ENCODE data around the gene PCDH19.

The PCDH19 gene

DNA sequence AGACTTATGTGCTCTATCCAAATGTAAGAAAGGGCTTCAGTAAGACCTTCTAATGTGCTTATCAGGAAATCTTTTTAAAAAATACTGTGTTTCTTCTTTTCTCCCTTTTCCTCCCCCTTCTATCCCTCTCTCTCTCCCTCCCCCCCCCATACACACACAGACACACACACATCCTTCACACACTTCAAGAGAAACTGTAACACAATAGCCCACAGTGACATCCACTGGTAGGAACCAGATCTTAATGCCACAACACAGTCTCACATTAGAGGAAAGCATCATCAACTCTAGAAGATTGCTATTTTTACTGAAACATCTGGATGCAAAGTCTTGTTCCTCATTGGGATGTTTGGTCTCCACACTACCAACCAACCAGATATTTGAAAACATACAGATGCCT is 4.6 kb downstream of the PCDH19 start:
- no peak for DNase-seq

DNA sequence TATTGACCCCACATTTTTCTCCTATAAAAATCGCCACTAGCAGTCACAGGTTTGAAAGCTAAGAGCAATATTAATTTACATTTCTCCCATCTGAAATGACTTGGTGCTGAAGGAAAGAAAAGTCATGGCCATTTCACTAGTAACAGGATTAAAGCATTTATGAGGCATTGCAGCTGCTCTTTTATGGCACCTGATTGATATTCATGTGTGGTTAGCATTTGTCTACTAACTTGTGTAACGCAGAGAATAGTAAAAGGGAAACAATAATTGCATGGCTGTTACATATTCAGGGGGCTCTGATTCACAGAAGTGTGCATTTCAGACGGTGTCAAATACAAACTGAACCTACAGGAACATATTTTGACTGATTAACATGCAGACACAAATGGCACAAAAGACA is 5.2 kb downstream of the PCDH19 start:
- no peak for DNase-seq

DNA sequence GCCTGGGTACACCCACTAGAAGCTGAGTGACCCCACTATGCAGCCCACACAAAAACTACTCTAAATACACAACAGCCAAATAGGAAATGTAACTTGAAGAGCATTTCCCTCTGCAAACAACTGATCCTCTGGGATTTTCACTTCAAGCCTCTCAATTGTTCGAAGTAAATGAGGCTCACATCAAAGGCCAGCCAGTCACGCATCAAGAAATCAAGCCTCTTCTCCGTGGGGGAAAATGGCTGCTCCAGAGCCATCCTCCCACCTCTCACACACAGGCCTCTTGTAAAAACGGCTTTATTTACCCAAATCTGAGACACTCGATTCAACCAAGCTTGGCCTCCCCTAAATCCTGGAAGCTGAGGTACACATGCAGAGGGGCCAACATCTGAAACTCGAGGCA is 14.3 kb downstream of the PCDH19 start:
- DNase-seq = no peak

DNA sequence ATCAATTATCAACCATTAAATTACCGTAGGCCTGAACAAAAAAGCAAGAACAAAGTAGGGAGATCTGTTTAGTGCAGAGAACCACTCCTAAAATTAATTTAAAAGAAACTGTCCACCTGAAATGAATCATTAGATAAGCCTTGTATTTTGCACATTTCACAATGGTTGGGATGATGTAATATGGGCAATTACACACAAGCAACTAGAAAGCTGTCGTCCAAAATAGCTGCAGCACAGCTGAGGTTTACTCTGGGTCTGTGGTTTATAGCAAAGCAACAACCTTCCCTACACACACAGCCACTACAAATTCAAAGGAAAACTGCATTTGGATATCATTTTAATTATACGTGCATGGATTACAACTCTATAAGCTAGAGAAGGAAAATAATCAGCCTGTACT is 28.5 kb downstream of the PCDH19 start:
- no peak for DNase-seq

DNA sequence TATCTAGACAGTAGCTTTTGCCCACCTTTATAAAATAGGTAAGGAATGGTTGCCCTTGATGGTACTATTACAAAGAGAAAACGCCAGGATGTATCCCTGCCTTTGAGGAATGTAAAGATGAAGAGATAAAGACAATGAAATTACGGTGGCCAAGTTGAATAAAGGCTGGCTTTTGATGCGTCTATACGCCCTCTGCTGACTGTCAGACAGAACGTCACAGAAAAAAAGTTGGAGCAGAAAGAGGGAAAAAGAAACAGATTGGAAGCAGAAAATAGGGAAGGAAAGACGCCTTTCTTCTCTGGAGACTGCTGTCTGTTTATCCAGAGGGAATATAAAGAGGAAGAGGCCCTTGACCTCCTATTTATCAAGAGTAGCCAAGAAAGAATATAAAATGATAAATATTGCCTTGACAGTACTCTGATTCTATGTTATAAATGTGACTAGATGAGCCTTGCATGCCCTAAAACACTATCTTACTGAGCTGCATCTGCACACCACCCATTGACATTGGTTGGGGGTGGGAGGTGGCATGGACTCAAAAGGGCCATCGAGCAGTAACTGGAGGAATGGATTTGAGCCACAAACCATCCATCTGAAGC is 30.6 kb downstream of the PCDH19 start:
- DNase-seq = no peak

DNA sequence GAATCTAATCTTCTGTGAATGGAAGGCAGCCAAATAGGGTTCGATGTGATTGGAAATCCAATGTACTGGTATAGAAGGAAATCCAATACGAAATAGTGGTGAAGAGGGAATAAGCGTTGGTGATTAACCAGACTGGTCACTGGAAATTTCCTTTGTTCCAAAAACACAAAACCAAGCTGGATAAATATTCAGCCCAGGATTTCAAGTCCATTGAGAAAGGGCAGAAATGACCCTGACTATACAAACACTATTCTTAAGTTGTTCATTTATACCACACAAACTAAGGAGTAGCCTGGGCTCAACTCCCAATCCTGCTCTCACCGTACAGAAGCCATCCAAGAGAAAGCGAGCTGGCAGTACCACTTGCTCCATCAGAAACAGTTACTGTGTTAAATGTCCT is 32.2 kb downstream of the PCDH19 start:
- no peak for DNase-seq

DNA sequence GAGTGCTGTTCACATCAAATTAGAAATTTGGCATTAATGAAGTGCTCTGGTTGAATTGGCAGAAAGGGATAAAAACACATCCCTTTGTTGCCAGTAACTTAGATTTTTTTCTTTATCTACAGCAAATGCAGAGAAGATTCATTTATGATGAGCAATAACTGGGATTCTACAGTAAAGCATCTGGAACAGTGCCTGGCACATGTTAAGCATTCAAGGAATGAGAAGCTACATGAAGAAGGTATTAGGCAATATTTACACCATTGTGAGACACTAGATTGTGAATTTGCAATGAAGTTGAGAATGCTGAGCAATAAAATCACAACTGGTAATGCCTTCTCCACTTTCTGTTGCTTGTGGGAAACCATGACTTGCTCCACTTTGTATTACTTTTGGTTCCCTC is 33.5 kb downstream of the PCDH19 start:
- no peak for DNase-seq

DNA sequence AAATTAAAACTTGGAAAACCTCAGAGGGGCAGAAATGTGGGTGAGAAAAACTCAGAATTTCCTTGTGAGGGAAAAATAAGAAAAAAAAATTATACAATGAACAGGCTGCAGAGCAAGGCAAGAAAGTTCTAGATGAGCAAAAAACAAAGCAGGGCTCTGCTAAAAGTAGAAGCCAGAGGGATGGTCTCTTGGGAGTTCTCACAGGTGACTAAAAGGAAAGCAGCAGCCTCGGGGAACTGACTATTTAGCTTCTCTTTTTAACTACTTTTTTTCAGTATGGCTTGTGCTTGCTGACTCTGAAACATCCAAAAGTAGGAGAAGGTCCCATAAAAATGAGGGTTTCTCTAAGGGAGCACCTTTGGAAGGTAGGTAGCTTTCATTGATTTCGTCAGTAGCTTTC is 36.4 kb downstream of the PCDH19 start:
- DNase-seq = no peak

DNA sequence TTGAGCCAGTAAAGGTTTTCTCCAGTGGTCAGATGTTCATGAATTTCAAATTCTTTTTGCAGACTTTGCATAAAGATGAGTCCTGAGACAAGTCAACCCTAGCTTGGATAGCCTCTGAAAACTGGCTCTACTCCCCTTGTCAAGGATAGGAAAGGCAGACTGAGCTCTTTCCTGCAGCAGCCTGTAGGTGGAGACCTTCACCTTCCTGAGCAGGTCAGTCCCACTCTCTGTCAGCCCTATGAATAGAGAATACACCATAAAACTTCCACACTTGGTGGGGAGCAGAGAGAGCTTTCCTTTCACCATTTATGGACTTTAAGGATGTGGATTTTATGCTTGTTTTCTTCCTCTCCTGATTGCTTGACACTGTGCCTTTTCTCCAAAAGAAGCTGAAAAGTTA is 41.9 kb downstream of the PCDH19 start:
- no peak for DNase-seq

DNA sequence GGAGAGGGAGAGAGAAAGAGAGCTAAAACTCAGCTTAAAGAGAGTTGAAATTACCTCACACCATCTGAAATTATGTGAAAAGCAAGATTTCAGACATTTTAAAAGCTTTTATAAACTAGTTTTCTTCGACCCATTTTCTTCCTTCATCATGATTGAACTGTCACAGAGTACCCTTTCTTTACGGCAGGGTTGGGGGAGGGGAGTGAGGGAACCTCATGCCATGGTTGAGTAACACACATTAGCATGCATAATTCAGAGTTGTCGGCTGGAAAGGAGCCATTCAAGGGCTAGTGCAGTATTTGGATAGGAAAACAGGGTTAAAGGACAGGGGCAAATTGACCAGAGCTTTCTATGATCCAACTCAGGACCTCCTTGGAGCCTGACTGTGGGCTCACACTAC is 46.2 kb downstream of the PCDH19 start:
- no peak for DNase-seq

DNA sequence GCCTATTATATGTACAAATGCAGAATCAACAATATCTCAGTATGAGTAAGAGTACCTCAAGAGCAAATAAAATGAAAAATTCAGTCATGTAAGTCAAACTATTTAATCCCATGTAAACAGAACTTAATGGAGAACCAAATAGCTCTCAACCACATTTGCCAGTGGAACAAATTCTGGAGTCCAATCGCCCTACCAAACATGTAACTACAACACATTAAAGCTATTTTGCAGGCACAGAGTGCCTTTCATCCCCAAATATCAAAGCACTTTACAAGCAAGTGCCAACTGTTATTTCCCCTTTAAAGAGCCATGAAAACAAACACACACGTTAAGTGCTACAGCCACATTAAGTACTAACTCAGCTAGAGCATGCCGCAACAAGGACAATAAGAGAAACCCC is 51.3 kb downstream of the PCDH19 start:
- no peak for DNase-seq

DNA sequence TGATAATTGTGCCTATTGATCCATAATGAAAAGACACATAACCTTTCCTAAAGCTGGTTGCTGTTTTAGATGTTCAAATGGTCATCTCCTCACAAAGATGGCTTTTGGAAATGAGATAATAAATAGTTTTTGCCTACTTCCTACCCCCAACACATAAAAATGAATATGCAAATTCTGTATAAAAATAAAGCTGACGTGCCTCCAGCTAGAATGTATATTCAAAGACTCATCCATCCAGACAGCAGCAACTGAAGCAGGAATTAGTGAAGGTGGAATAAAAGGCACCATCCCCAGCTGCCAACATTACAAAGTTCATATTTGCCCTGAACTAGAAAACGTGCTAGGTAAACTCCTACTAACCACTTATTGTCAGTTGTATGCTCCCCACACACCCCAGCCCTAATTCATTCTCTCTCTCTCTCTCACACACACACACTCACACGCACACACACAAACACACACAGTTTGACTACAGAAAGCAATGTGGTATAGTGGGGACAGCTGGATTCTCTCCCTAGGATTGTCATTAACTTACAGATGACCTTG is 53.6 kb downstream of the PCDH19 start:
- DNase-seq = no peak

DNA sequence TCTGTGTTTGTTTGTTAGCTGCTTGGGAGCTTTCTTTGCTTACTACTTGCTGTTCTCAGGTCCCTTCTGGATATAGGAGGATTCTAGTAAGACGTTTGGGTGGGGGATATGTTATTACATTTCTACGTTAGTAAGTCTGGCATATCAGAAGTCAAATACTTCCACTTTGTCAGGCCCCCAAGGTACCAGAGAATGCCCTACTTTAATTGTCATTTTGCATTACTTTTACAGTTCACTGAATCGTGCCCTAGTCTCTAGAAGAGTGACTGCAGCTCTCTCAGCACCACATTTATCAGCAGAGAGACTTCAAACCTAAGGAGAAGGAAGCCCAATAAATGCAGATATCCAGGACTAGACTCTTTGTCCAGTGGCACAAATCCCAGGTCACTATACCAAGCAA is 54.4 kb downstream of the PCDH19 start:
- no peak for DNase-seq

DNA sequence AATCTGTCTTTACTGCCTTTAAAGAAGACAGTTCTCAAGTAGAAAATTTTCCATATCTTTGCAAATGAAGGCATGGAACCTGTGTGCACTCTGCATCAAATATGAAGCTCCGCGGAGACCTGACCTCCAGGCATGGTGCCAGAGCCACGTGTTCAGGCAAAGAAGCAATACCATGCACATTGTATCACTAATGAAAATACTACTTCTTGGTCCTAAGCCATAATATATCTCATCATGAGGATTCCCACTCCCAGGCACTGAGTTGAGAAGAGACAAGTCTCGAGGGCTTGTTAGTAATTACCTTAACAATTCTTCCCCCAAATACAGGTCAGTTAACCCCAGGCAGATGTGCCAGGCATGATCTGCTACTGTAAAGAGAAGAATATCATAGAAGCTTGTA is 56.7 kb downstream of the PCDH19 start:
- no peak for DNase-seq

DNA sequence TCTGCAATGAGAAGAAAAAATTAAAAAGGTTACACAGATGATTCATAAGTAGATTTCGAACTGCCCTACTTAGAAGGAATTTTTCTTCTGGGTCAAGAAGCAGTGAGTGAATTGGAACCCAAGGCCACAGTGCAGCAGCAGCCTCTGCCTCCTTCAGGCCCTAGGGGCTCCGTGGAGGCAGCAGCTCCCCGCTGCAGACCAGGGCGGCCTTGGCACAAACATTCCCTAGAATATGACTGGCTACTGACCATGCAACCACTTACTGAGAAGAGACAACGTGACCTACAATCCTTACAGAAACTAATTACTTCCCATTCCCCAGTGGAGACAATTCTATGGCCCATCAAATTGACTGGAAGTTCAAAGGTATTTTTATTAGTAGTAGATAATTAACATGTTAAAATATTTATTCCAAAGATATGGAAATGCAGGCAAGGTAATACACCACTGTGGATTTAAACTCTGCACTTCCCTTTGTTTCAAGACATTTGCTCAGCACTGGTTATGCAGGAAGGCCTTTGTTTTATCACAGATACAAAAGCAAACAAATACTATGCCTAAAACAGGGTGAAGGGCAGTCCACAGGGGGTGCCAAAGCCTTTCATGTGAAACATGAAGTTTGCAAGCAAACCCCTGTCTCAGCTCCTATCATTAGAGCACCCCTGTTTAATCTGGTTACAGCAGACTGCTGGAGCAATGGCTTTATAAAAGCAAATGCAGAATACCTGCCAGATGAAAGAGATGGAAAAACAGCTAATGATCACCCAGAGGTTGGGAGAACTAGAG is 59.2 kb downstream of the PCDH19 start:
- no peak for DNase-seq

DNA sequence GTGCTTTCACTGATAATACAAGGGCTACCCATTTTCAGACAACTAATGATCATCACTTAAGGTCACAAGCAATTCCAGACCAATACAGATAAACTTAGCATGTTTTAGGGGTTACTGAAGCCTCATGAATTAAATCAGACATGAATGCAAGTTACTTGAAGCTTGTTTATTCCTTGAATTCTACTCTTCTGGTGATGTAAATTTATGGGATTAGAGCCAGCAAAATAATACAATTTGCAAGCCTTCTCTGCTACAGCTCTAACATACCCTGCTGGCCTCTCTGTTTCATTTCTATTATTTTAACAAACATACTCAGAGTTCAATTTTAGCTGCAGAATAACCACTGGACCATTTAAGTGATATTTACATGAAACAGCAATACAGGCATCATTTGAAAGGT is 60.7 kb downstream of the PCDH19 start:
- no peak for DNase-seq

DNA sequence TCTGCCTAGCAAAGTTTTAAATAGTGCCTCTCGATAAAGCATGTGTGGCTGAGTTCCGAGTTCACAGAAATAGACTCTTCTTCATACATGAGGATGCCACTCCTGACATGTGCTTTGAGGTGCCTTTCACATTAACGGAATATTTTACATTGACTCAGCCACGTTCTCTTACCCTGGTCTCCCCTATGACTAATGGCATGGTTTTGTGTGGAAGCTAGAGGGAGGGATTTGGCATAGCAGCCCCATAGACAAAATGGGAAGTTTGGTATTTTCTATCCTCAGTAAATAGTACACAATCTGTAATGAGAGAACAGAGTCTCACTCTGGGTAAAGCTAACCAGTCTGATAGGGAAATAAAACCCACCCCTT is 68.9 kb downstream of the PCDH19 start:
- DNase-seq = no peak

DNA sequence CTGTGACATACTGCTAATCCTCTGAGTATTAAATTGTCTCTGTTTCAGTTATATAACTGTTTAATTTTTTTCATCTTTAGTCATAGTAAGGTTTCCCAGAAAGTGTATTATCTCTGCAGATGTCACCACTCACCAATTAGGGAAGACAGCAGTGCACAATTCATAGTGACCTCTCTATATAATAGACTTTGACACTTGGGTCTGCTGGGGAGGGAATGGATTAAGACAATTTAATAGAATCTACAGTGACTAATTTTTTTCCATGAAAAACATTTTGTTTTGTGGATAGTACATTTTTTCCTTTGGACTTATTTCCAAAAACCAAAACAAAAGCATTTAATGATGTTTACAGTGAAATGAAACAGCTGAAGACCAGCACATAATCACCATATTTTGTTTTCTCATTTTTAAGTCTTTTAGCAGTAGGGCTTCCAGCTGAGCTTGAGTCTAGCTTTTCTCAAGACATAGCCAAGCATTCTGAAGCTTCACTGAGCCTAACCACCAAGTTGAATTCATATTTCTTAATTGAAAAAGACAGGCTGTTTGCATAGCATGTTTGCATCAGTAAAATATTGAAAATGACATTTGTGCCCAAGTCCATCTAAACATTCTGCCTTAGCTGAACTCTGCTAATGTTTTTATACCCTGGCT is 69.5 kb downstream of the PCDH19 start:
- no peak for DNase-seq

DNA sequence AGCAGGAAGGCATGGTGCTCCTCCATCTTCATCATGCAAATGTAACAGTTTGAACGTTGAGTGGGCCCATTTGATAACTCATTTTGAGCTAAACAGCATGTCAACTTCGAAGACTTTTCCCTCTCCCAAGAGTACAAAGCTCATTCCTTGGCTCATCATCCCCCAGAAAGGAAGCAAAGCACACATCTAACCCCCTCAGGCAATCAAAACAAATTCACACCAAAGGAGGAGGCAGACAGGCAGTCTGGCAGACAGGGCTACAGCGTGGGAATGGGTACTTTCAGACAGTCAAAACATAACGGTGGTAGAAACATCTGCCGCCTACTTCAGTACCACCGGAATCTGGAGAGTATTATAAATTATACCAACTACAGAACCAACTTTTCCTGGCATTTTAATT is 81.7 kb downstream of the PCDH19 start:
- DNase-seq = no peak

DNA sequence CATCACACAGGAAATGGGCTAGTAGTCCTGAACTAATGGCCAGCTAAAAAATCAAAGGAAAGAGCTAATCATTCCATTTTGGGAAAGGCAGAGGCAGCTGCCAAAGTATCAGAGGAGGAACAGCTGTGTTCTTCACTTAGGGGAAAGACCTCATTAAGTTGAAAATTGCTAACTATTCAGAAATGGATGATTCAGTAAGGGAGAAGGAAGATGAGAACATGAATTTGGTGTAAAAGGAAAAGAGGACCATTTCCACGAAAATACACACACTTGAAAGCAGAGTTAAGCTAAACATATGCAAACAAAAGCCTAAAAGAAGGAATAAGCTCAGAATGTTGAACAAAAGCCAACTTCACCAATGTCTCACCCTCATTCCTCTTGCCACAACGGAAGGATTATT is 90.4 kb downstream of the PCDH19 start:
- DNase-seq = no peak

DNA sequence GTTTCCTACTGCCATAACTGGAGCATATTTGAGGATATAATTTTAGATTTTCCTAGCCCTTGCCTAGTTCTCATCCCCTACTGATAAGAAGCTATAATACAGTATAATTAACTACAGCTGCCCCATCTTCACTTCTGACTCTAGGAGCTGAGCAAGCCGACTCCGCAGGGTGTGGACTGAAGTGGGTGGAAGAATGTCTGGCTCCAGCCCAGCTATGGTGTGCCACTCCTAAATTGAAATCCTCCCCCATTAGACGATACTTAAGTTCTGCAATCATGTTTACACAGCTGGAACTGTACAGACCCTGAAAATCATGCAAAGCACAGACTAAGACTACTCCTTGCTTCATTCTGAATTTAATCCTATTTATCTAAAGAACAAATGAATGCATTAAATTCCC is 93.1 kb downstream of the PCDH19 start:
- DNase-seq = no peak

DNA sequence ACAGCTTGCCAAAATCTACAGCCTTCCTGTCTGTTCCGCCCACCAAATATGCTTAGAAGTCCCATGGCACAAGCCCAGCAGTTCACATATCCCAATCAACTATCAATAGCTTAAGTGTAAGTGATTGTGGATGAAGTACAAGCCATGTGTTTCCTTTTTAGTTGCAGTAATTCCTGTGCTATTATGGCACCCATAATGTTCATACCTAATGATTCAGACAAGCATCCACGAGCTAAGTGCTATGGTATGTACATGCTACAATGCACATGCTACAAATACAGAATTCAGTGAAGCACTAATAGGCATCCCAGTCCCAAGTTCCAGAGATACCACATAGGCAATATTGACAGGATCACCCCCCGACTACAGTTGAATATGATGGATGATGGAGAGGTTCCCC is 94.5 kb downstream of the PCDH19 start:
- DNase-seq = no peak

DNA sequence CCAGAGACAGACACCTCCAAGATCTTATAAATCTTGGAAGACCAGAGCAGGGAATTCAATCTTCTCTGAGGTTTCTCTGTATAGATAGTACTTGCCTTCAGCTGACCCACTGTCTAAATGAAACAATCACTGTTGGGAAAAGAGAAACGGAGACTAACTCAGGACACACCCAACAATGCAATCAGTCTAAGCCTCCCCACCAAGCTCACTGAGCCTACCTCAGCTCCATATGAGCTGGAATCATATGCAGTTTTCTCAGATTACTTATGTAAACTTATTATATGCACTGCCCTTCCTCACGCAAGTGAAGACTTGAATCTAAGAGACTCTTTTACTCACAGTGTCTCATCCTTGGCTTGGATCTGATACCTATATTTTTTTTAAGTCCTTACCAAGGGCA is 110.5 kb downstream of the PCDH19 start:
- DNase-seq = no peak

DNA sequence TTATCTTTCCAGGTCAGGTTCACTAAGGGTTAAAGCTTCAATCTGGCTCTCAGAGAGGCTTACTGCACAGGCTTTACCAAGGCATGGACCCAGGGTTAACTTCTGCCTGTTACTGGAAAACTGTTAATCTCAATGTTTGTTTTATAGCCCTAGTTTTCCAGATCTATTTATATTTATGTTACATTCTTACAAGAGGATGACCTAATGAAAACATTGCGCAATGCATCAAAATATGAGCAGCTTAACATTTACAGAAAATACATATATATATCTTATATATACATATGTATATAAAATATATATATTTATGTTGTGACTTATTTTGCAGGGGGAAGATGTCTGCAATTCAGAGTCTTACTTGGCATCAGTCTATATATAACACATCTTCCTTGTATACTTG is 112.3 kb downstream of the PCDH19 start:
- DNase-seq = no peak
